Measurements from ENCODE around the gene GPC2.
"Not testable (repeated sequence)": the region's sequence is repeated elsewhere in the genome, so short reads cannot be mapped to it uniquely, and the experiment has no call there.

The GPC2 gene

GRCh38 chr7:100177045-100178001 is at the start of gene GPC2, which contains the start of gene STAG3:
TSS of gene GPC2 (minus strand) at chr7:100177381. CDS start at chr7:100177199, 182 bp downstream.
TSS of gene STAG3 (plus strand) at chr7:100177918. CDS start at chr7:100180557, 2,639 bp downstream.
- peak; percentile 97 for DNase-seq (ENCODE audit: low read depth)

GRCh38 chr7:100224891-100225290 is 47.7 kb upstream of the GPC2 start:
- DNase-seq (ENCODE audit: low read depth) = not testable (repeated sequence)

DNA sequence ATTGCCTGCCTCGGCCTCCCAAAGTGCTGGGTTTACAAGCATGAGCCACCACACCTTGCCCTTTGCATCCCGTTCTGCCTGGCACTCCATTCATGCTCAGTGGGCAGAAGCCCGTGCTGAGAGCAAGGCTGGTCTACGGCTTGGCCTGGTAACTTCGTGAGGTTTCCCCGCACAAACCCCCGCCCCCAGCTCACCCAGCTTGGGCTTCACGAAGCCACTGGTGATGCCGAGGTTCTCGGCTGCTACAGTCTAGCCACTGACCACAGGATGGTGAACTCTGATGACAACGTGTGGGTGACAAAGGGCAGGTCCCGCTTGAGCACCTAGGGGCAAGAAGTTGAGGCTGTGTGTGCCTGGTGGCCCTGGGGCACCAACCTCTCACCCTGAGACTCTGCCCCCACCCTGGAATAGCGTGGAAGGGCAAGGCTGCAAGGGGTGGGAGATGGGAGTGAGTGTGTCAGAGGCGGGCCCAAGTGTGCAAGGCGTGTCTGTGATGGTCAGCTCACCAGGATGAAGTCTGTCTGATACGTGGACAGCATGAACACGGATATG is 46.3 kb upstream of the GPC2 start:
- DNase-seq (ENCODE audit: low read depth) = not testable (repeated sequence)

GRCh38 chr7:100222445-100223132 is 45.4 kb upstream of the GPC2 start:
- DNase-seq (ENCODE audit: low read depth) = no peak

- no peak for DNase-seq (ENCODE audit: low read depth)
Observed at GRCh38 chr7:100221767-100222444, 44.7 kb upstream of the GPC2 start.

- no peak for DNase-seq (ENCODE audit: low read depth)
Observed at GRCh38 chr7:100221231-100221718, 44.1 kb upstream of the GPC2 start.

DNA sequence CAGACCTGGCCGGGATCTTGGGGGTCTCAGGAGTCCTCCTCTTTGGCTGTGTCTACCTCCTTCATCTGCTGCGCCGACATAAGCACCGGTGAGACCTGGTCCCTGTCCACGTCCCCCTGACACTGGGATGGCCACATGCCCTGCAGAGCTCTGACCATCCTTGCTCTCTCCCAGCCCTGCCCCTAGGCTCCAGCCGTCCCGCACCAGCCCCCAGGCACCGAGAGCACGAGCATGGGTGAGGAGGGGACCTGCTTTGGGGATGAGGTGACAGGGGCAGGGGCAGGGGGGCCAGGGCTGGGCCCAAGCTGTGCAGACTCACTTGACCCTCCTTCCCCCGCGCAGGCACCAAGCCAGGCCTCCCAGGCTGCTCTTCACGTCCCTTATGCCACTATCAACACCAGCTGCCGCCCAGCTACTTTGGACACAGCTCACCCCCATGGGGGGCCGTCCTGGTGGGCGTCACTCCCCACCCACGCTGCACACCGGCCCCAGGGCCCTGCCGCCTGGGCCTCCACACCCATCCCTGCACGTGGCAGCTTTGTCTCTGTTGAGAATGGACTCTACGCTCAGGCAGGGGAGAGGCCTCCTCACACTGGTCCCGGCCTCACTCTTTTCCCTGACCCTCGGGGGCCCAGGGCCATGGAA is 43.5 kb upstream of the GPC2 start:
- no peak for DNase-seq (ENCODE audit: low read depth)

GRCh38 chr7:100219801-100220585 is 42.8 kb upstream of the GPC2 start, which contains the start of gene PVRIG:
TSS of gene PVRIG (plus strand) at chr7:100219949. CDS start at chr7:100219971, 22 bp downstream.
- DNase-seq (ENCODE audit: low read depth) = not testable (repeated sequence)

GRCh38 chr7:100219271-100219737 is 42.1 kb upstream of the GPC2 start:
- no peak for DNase-seq (ENCODE audit: low read depth)

DNA sequence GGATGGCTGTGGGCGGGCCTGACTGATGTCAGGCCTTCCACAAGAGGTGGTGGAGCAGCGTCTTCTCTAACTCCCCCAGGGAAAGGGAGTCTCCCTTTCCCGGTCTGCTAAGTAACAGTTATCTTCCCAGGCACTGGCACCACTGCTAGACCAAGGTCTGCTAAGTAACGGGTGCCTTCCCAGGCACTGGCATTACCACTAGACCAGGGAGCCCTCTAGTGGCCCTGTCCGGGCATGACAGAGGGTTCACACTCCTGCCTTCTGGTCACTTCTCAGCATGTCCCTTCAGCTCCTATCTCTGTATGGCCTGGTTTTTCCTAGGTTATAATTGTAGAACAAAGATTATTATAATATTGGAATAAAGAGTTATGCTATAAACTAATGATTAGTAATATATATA is 40.8 kb upstream of the GPC2 start:
- DNase-seq (ENCODE audit: low read depth) = peak; percentile 59

GRCh38 chr7:100215895-100216294 is 38.7 kb upstream of the GPC2 start:
- peak; percentile 35 for DNase-seq (ENCODE audit: low read depth)

DNA sequence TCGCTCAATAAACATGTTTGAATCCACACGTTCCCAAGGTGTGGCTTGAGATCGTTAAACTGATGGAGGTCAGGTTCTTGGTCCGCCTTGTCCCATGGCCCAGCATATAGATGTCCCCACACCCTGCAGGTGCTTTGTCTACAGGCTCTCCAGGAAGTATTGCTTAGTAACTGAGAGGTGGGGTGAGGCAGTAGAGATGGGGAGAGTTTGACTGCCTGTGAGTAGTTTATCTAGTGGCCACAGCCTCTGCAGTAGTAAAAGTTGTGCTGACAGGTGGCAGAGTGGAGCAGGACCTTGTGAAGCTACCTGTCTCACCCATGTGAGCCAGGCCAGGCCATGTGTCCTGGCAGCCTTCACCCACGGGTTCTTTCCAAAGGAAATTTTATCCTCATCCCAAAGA is 37.2 kb upstream of the GPC2 start:
- not testable (repeated sequence) for DNase-seq (ENCODE audit: low read depth)

GRCh38 chr7:100213672-100214071 is 36.5 kb upstream of the GPC2 start:
- no peak for DNase-seq (ENCODE audit: low read depth)

GRCh38 chr7:100212631-100213286 is 35.6 kb upstream of the GPC2 start:
- DNase-seq (ENCODE audit: low read depth) = no peak

- DNase-seq (ENCODE audit: low read depth) = no peak
Observed at GRCh38 chr7:100211342-100211780, 34.2 kb upstream of the GPC2 start.

DNA sequence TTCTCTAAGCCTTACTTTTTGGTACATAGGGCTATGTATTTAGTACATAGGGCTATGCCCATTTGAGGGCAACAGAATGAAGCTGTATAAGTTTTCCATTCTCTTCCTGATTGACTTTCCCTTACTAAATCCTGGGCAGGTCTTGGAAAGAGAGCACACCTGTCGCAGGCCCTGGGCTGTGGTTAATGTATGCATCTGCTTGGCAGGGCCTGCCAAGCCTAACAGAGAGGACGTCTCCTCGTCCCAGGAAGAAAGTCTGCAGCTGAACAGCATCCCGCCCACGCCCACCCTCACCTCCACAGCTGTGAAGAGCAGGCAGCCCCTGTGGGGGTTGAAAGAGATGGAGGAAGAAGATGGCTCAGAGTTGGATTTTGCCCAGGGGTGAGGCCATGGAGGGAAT is 33.6 kb upstream of the GPC2 start:
- DNase-seq (ENCODE audit: low read depth) = no peak

DNA sequence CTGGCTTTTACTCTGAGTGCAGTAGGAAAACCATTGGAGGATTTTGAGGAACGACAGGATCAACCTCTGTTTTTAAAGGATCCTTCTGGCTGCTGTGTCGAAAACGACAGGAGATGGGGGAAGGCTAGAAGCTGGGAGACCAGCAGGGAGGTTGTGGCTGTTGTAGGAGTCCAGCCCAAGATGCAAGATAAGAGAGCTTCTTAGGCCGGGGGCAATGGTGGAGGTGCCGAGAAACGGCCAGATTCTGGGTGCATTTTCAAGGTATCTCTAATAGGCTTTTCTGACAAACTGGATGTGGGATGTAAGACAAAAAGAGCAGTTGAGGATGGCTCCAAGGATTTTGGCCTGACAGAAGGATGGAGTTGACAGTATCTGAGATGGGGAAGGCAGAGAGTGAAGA is 32.3 kb upstream of the GPC2 start:
- no peak for DNase-seq (ENCODE audit: low read depth)

GRCh38 chr7:100208911-100209408 is 31.8 kb upstream of the GPC2 start:
- DNase-seq (ENCODE audit: low read depth) = no peak

GRCh38 chr7:100204454-100204853 is 27.3 kb upstream of the GPC2 start:
- DNase-seq (ENCODE audit: low read depth) = no peak

Data from EH (cell line).